Panc1 (cell line): ENCODE data around the gene HLA-F. TPM values are rescaled to one million over a fixed set of nuclear protein-coding genes. Genes with fewer than 3 reads are reported as not detected.

Experiments used
- ATAC-seq: fragments of 200-7000 bp; cut with Tn5 transposase; 2 replicates; pipeline ENCODE4 v1.9.1; 2020; ENCODE audit warnings: mild to moderate bottlenecking, moderate library complexity
- BruUV-seq: library from RNA; stranded (reverse); fragments of 400-500 nt; replicated peaks from 2 replicates; lab custom pipeline; 2021; lab: Mats Ljungman, UMichigan
- CTCF ChIA-PET: fragments of 300-600 bp; sonication (Branson Sonifier 250); formaldehyde crosslinking; loops from one replicate; lab custom pipeline; 2022; ENCODE audit warnings: antibody characterized with exemption; lab: Charles Lee
- POLR2A ChIA-PET: fragments of 300-600 bp; sonication (Branson Sonifier 250); formaldehyde crosslinking; loops from one replicate; lab custom pipeline; 2022; ENCODE audit warnings: antibody characterized with exemption; lab: Charles Lee
- DNase-seq: peaks from one replicate; pipeline ENCODE4 v3.0.0-alpha.2; 2010; ENCODE audit warnings: low read depth, low spot score
- H3K27ac ChIP-seq: 2 replicates; pipeline ENCODE4 v1.5.1; 2011; ENCODE audit warnings: mild to moderate bottlenecking, low read length, inconsistent platforms
- H3K27me3 ChIP-seq: fragments of 200-500 bp; sonication (Bioruptor generic); 2 replicates; pipeline ENCODE4 v1.6.0; 2014; ENCODE audit warnings: low read length, inconsistent platforms; ENCODE audit not compliant: control insufficient read depth, insufficient read depth
- H3K36me3 ChIP-seq: fragments of 200-500 bp; sonication (Bioruptor generic); 2 replicates; pipeline ENCODE4 v1.5.1; 2014; ENCODE audit warnings: inconsistent platforms, mild to moderate bottlenecking, low read length, moderate library complexity; ENCODE audit not compliant: control insufficient read depth, insufficient read depth
- H3K4me1 ChIP-seq: 2 replicates; pipeline ENCODE4 v1.5.1; 2011; ENCODE audit warnings: inconsistent platforms, mild to moderate bottlenecking, low read length, moderate library complexity; ENCODE audit not compliant: control insufficient read depth, insufficient read depth
- H3K4me3 ChIP-seq, 2 experiments: 2 replicates each; pipeline ENCODE4 v1.5.1; 2011 to 2012; ENCODE audit warnings: low read depth in 2 of 2, low read length in 2 of 2, mild to moderate bottlenecking in 2 of 2, inconsistent platforms in 1 of 2, moderate library complexity in 1 of 2
- H3K9me3 ChIP-seq: fragments of 200-500 bp; sonication (Bioruptor generic); 2 replicates; pipeline ENCODE4 v1.5.1; 2014; ENCODE audit warnings: low read depth, mild to moderate bottlenecking, inconsistent platforms, low read length, moderate library complexity; ENCODE audit not compliant: control insufficient read depth, insufficient read depth
- CTCF ChIP-seq: fragments of 450-650 bp; IDR thresholded peaks from 2 replicates; pipeline ENCODE4 v1.5.1; 2017; ENCODE audit warnings: mild to moderate bottlenecking
- POLR2AphosphoS5 ChIP-seq: IDR thresholded peaks from 2 replicates; pipeline ENCODE4 v1.6.1; 2012; ENCODE audit warnings: mild to moderate bottlenecking, low read depth, low read length, moderate library complexity
- REST ChIP-seq, 2 experiments: IDR thresholded peaks; 2 replicates each; pipeline ENCODE4 v1.6.1; 2011 to 2012; ENCODE audit warnings: low read depth in 2 of 2, control low read depth in 1 of 2, low read length in 1 of 2, mild to moderate bottlenecking in 1 of 2, moderate library complexity in 1 of 2; ENCODE audit not compliant: insufficient read depth in 1 of 2
- SIN3A ChIP-seq: IDR thresholded peaks from 2 replicates; pipeline ENCODE4 v1.6.1; 2012; ENCODE audit warnings: low read depth, mild to moderate bottlenecking, low read length, moderate library complexity, borderline replicate concordance; ENCODE audit not compliant: insufficient read depth
- TCF7L2 ChIP-seq: IDR thresholded peaks from 2 replicates; pipeline ENCODE4 v1.6.1; 2011; ENCODE audit warnings: mild to moderate bottlenecking, low read depth, low read length, inconsistent platforms
- in situ Hi-C: cut with HindIII; loops from 2 replicates; pipeline ENCODE4 v1.10.0; 2016; ENCODE audit warnings: low sequenced_read_pairs, low pct_unique_long_range_greater_than_20kb
- intact Hi-C: fragments of 100-400 bp; cut with micrococcal nuclease; formaldehyde crosslinking; loops from one replicate; pipeline ENCODE4 v1.10.0; 2022; ENCODE audit not compliant: unreplicated experiment
- total RNA-seq: library from RNA; stranded (reverse); gene quantifications from one replicate; pipeline ENCODE4 v1.2.1, GENCODE V29; 2021; ENCODE audit not compliant: unreplicated experiment

Gene HLA-F
- total RNA-seq, 1 experiment from 2014 or later: 7.5 TPM

- no peak overlapping the region for H3K4me3 ChIP-seq
- intact Hi-C loops: loop anchor here (10.0 kb wide), 1 partner anchor 275 kb away; no protein-coding TSS in a partner anchor
- ATAC-seq (no peak), DNase-seq (no peak)
- in situ Hi-C loops: no loop called here
- H3K9me3 ChIP-seq: no peaks in the 10 kb centered on the region
- POLR2A ChIA-PET: no interaction called here
- CTCF ChIA-PET: no interaction called here
- H3K36me3 ChIP-seq: no peaks in the 10 kb centered on the region
- H3K27me3 ChIP-seq: no peaks in the 10 kb centered on the region
- no TSS peak for BruUV-seq
- H3K27ac ChIP-seq: no peak overlapping the region
- TF ChIP-seq SIN3A (no peak), CTCF (no peak; the same call in 1 of the 2 replicates), REST (IDR thresholded peaks at IDR 0.05; ENCODE audit: insufficient read depth in 1 of 2, low read depth in 2 of 2, low read length in 1 of 2) (no peak), TCF7L2 (no peak), POLR2AphosphoS5 (no peak)
- no peaks in the 10 kb centered on the region for H3K4me1 ChIP-seq
Measured at GRCh38 chr6:29729774-29730328, 6.6 kb downstream of the HLA-F start.

- ChIA-PET POLR2A (no interaction called here), CTCF (no interaction called here)
- BruUV-seq: no TSS peak
- DNase-seq (no peak), ATAC-seq (no peak)
- Histone ChIP-seq H3K9me3 (no peaks in the 10 kb centered on the region), H3K4me3 (no peak overlapping the region), H3K27ac (no peak overlapping the region), H3K4me1 (no peaks in the 10 kb centered on the region), H3K27me3 (no peaks in the 10 kb centered on the region), H3K36me3 (no peaks in the 10 kb centered on the region)
- in situ Hi-C loops (no loop called here), intact Hi-C loops (loop anchor here (10.0 kb wide), 1 partner anchor 274 kb away; no protein-coding TSS in a partner anchor)
- TF ChIP-seq TCF7L2 (no peak), REST (IDR thresholded peaks at IDR 0.05; ENCODE audit: insufficient read depth in 1 of 2, low read depth in 2 of 2, low read length in 1 of 2) (no peak), CTCF (no peak), SIN3A (no peak), POLR2AphosphoS5 (no peak)
Measured at GRCh38 chr6:29730575-29731126, 7.4 kb downstream of the HLA-F start.
